ENCODE measurements around the gene GALNT10. TPM values are rescaled to one million over a fixed set of nuclear protein-coding genes. Genes with fewer than 3 reads are reported as not detected.

GALNT10 gene
- polyA plus RNA-seq, 1 of the 3 experiments (the other 2 are of a cell fraction): 56.3 TPM

DNA sequence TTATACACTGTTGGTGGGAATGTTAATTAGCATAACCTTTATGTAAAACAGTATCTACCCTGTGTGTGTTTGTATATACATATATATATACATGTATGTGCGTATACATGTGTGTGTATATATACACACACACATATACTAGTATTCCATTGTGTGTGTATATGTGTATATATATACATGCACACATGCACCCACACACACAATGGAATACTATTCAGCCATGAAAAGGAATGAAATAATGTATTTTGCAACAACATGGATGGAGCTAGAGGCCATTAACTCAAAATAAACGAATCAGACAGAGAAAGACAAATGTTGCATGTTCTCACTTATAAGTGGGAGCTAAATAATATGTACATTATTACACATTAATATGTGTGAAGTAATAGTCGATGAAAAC lies 237.7 kb downstream of the GALNT10 start:
- H4K20me1 ChIP-seq (ENCODE audit: insufficient read depth): no peaks in the 10 kb centered on the region
- no peaks in the 10 kb centered on the region for H3K9me2 ChIP-seq
- TF ChIP-seq NFIC (IDR thresholded peaks at IDR 0.05; ENCODE audit: borderline replicate concordance): no peak
- no peak for TF ChIP-seq MAX (IDR thresholded peaks at IDR 0.05; ENCODE audit: low read depth)
- TF ChIP-seq RAD21 (IDR thresholded peaks at IDR 0.05; ENCODE audit: low read length): no peak
- TF ChIP-seq TEAD4 (IDR thresholded peaks at IDR 0.05; ENCODE audit: borderline replicate concordance, insufficient read depth): no peak
- TF ChIP-seq TCF12 (IDR thresholded peaks at IDR 0.05): no peak
- no peak for TF ChIP-seq SIN3A (IDR thresholded peaks at IDR 0.05; ENCODE audit: borderline replicate concordance, low read depth, low read length)
- no peak for TF ChIP-seq TAF1 (IDR thresholded peaks at IDR 0.05; ENCODE audit: borderline replicate concordance, low read depth, low read length)
- no peak for TF ChIP-seq MEF2A (IDR thresholded peaks at IDR 0.05; ENCODE audit: borderline replicate concordance, low read depth)
- no peak for TF ChIP-seq PBX3 (IDR thresholded peaks at IDR 0.05)
- TF ChIP-seq ZBTB33 (IDR thresholded peaks at IDR 0.05; ENCODE audit: borderline replicate concordance, low read depth): no peak
- no peak for TF ChIP-seq GATA2 (CRISPR knock-in tag; IDR thresholded peaks at IDR 0.05)
- no peak for TF ChIP-seq FOXM1 (IDR thresholded peaks at IDR 0.05; ENCODE audit: low read depth)
- no peak for TF ChIP-seq NRF1 (IDR thresholded peaks at IDR 0.05; ENCODE audit: low read depth, low read length)
- peaks cover 4% of the 10 kb centered on the region for H3F3A ChIP-seq (replicated peaks; ENCODE audit: insufficient read depth)
- H3K36me3 ChIP-seq (replicated peaks in 1 of 2; ENCODE audit: control insufficient read depth in 1 of 2, insufficient read depth in 2 of 2, low read length in 1 of 2): peaks cover 0 to 4% of the 10 kb centered on the region in 2 experiments
- H3K27me3 ChIP-seq (ENCODE audit: insufficient read depth): no peaks in the 10 kb centered on the region
- H3K4me1 ChIP-seq (ENCODE audit: control insufficient read depth in 1 of 2, insufficient read depth in 2 of 2, low read depth in 1 of 2, low read length in 1 of 2): no peaks in the 10 kb centered on the region
- H3K27ac ChIP-seq (ENCODE audit: low read depth in 2 of 2, low read length in 1 of 2): no peak overlapping the region
- H2AFZ ChIP-seq (ENCODE audit: low read depth): no peak overlapping the region
- 87% methylated on average over 3 of the region's 3 CpGs for WGBS (ENCODE audit: low lambda C conversion rate)
- no peak for DNase-seq
- no peak overlapping the region for H3K4me3 ChIP-seq (ENCODE audit: low read depth in 2 of 2, low read length in 1 of 2)
- H3K4me2 ChIP-seq: no peak overlapping the region
- no peaks in the 10 kb centered on the region for H3K79me2 ChIP-seq (ENCODE audit: insufficient read depth)
- no peak overlapping the region for H3K9ac ChIP-seq
- no peaks in the 10 kb centered on the region; the same call in 1 of the 2 replicates for H3K9me3 ChIP-seq
- ChIA-PET POLR2A (no interaction called here), CTCF (no interaction called here)

DNA sequence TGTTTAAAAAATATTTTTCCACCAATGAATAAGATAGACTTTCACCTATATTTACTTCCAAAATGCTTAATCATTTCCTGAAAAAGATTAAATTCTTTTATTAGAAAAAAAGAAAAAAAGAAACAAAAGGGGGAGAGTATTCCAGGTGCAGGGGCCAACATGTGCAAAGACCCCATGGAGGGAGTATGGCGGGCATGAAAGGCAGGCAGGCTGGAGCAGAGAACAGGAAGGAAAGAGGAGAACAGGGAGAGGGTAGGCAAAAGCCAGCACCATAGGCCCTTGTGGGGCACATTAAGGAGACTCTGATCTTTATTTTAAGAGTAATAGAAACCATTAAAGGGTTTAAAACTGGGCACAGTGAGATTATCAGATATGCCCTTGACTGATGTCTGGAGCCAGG lies 238.8 kb downstream of the GALNT10 start:
- Histone ChIP-seq H4K20me1 (ENCODE audit: insufficient read depth) (no peaks in the 10 kb centered on the region), H3K27me3 (ENCODE audit: insufficient read depth) (no peaks in the 10 kb centered on the region), H3K79me2 (ENCODE audit: insufficient read depth) (no peaks in the 10 kb centered on the region), H3K27ac (ENCODE audit: low read depth in 2 of 2, low read length in 1 of 2) (no peak overlapping the region), H3K9me3 (no peaks in the 10 kb centered on the region), H3F3A (replicated peaks; ENCODE audit: insufficient read depth) (peaks cover 11% of the 10 kb centered on the region), H3K9ac (no peak overlapping the region), H3K4me3 (ENCODE audit: low read depth in 2 of 2, low read length in 1 of 2) (no peak overlapping the region), H2AFZ (ENCODE audit: low read depth) (no peak overlapping the region), H3K4me1 (ENCODE audit: control insufficient read depth in 1 of 2, insufficient read depth in 2 of 2, low read depth in 1 of 2, low read length in 1 of 2) (no peaks in the 10 kb centered on the region), H3K9me2 (no peaks in the 10 kb centered on the region), H3K4me2 (no peak overlapping the region), H3K36me3 (replicated peaks in 1 of 2; ENCODE audit: control insufficient read depth in 1 of 2, insufficient read depth in 2 of 2, low read length in 1 of 2) (peaks cover 0 to 8% of the 10 kb centered on the region in 2 experiments)
- WGBS (ENCODE audit: low lambda C conversion rate): 85% methylated on average over 1 of the region's 1 CpG
- TF ChIP-seq RAD21 (IDR thresholded peaks at IDR 0.05; ENCODE audit: low read length) (no peak), RXRA (IDR thresholded peaks at IDR 0.05; ENCODE audit: borderline replicate concordance, low read depth) (no peak), GABPA (IDR thresholded peaks at IDR 0.05; ENCODE audit: low read depth) (no peak)
- CTCF ChIA-PET: interaction anchor here (2.9 kb wide), 1 partner anchor 8 kb away, joined by 23 read pairs; no protein-coding TSS in a partner anchor
- DNase-seq: no peak
- POLR2A ChIA-PET: no interaction called here
